Adrenal gland (tissue), 12 donors: ENCODE measurements around the gene VIPR2. TPM values are rescaled to one million over a fixed set of nuclear protein-coding genes. Genes with fewer than 3 reads are reported as not detected.
A peak's percentile ranks its signal among the peaks of the same experiment; 100 is the strongest.

ENCODE experiments used
- DNase-seq, 7 donors: peaks; one replicate each; pipeline ENCODE4 v3.0.0-alpha.2; 2019 to 2020
- H3K27ac ChIP-seq, 5 donors: fragments of 200-600 bp; sonication (generic) in 4 of 5; 1 replicate in 3 of 5; 2 replicates in 2 of 5; pipeline versions ENCODE4 v1.5.1 to v1.8.0; 2016 to 2020; ENCODE audit warnings: mild to moderate bottlenecking in 1 of 5
- H3K27me3 ChIP-seq: fragments of 200-600 bp; 2 replicates; pipeline ENCODE4 v1.8.0; 2021
- H3K36me3 ChIP-seq, 2 donors: fragments of 200-600 bp; replicated peaks in 1 of 2; 1 replicate in 1 of 2; 2 replicates in 1 of 2; pipeline versions ENCODE4 v1.5.1 to v1.8.0; 2018 to 2022
- H3K4me1 ChIP-seq, 2 donors: fragments of 200-600 bp; replicated peaks in 1 of 2; 1 replicate in 1 of 2; 2 replicates in 1 of 2; pipeline versions ENCODE4 v1.5.1 to v1.8.0; 2018 to 2021
- H3K4me3 ChIP-seq, 4 donors: fragments of 200-600 bp; sonication (generic) in 3 of 4; one replicate each; pipeline ENCODE4 v1.5.1; 2016 to 2018
- H3K9me3 ChIP-seq, 3 donors: fragments of 200-600 bp; sonication (generic) in 1 of 3; replicated peaks in 1 of 3; 1 replicate in 2 of 3; 2 replicates in 1 of 3; pipeline versions ENCODE4 v1.5.1 to v1.8.0; 2016 to 2021
- POLR2A ChIP-seq, 2 donors: fragments of 450-650 bp; IDR thresholded peaks; one replicate each; pipeline ENCODE4 v1.6.1; 2017; ENCODE audit warnings: antibody characterized with exemption in 2 of 2, mild to moderate bottlenecking in 2 of 2, moderate library complexity in 1 of 2
- WGBS, 4 donors: extraction: QIAGEN DNeasy Blood & Tissue Kit in 2 of 4; methylation state at CpG; one replicate each; pipeline versions ENCODE4 v1.1.5 to v1.1.7; 2013 to 2017; 5-methylcytosine and 5-hydroxymethylcytosine counted together
- intact Hi-C, 2 donors: fragments of 100-400 bp; cut with DNase I; formaldehyde crosslinking; loops; one replicate each; pipeline versions ENCODE4 v1.14.1 to v1.15.0; 2022 to 2023
- polyA plus RNA-seq, 3 donors: library from polyadenylated mRNA; stranded (reverse); fragments of 200-250 nt in 2 of 3; fragments of 350-450 nt in 1 of 3; fragmentation: Illumina TruSeq in 1 of 3; extraction: RNeasy Lipid Tissue Mini Kit (QIAGEN cat#74804) in 1 of 3; gene quantifications; one replicate each; pipeline ENCODE4 v1.2.3, GENCODE V29; 2013 to 2014
- total RNA-seq, 9 donors: library from RNA; depleted of rRNA in 4 of 9; stranded (reverse); fragments of >200 nt in 4 of 9; fragments of 120-200 nt in 1 of 9; fragmentation: NEBNext Ultra II Directional in 1 of 9; extraction: Animal tissue kit (Norgen Biotek cat#: 25700) in 1 of 9; gene quantifications; one replicate each; pipeline versions ENCODE4 v1.1.0 to v1.2.4, GENCODE V29; 2013 to 2023
- TF ChIP-seq, protein P1 (sequence below), 6 experiments: fragments of 450-650 bp in 4 of 6; fragments of 200-600 bp in 2 of 6; sonication (generic) in 1 of 6; IDR thresholded peaks; 1 replicate in 5 of 6; 2 replicates in 1 of 6; pipeline versions ENCODE4 v1.5.1 to v1.8.0; 2016 to 2021; ENCODE audit warnings: antibody characterized with exemption in 6 of 6, mild to moderate bottlenecking in 2 of 6, moderate library complexity in 1 of 6
- donor health status: healthy with polysubstance abuse.
- donor health status: Bipolar disorder and iron deficiency.
- donor health status: DM: yes; HTN: yes; CAD: no.
- donor health status: DM: no; HTN: no; CAD: no.
- donor health status: DM: no; HTN: no; CAD: no.
- donor health status: DM: yes; HTN: yes; CAD: no.

The VIPR2 gene
- total and polyA plus RNA-seq, 12 donors, result 0.06 to 3.8 (median 0.80) TPM

DNA sequence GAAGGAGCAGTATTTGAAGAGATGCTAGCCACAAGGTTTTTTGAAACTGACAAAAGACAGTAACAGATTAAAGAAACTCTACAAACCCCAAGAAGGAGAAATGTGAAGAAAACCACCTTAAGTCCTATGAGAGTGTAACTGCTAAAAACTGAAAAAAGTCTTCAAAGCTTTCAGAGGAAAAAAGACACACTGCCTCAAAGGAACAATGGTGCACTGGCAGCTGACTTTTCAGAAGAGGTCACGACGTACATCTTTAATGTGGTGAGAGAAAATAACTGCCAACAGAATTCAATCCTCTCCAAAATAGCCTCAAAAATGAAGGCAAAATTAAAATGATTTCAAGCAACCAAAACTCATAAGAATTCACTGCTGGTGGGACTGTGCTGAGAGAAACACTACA is 94.0 kb downstream of the VIPR2 start:
- H3K4me1 ChIP-seq, result no peaks in the 10 kb centered on the region
- DNase-seq, result no peak
- no peaks in the 10 kb centered on the region for H3K36me3 ChIP-seq
- intact Hi-C loops, result no loop called here
- H3K27ac ChIP-seq, result no peak overlapping the region
- TF ChIP-seq POLR2A (IDR thresholded peaks at IDR 0.05), result no peak
- TF ChIP-seq, protein P1, sequence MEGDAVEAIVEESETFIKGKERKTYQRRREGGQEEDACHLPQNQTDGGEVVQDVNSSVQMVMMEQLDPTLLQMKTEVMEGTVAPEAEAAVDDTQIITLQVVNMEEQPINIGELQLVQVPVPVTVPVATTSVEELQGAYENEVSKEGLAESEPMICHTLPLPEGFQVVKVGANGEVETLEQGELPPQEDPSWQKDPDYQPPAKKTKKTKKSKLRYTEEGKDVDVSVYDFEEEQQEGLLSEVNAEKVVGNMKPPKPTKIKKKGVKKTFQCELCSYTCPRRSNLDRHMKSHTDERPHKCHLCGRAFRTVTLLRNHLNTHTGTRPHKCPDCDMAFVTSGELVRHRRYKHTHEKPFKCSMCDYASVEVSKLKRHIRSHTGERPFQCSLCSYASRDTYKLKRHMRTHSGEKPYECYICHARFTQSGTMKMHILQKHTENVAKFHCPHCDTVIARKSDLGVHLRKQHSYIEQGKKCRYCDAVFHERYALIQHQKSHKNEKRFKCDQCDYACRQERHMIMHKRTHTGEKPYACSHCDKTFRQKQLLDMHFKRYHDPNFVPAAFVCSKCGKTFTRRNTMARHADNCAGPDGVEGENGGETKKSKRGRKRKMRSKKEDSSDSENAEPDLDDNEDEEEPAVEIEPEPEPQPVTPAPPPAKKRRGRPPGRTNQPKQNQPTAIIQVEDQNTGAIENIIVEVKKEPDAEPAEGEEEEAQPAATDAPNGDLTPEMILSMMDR (IDR thresholded peaks at IDR 0.05), result no peak
- no peaks in the 10 kb centered on the region for H3K9me3 ChIP-seq
- H3K4me3 ChIP-seq, result no peak overlapping the region
- WGBS, 4 donors, result 88 to 95% (median 90%) methylated on average over 2 of the region's 2 CpGs
- H3K27me3 ChIP-seq, result no peaks in the 10 kb centered on the region

DNA sequence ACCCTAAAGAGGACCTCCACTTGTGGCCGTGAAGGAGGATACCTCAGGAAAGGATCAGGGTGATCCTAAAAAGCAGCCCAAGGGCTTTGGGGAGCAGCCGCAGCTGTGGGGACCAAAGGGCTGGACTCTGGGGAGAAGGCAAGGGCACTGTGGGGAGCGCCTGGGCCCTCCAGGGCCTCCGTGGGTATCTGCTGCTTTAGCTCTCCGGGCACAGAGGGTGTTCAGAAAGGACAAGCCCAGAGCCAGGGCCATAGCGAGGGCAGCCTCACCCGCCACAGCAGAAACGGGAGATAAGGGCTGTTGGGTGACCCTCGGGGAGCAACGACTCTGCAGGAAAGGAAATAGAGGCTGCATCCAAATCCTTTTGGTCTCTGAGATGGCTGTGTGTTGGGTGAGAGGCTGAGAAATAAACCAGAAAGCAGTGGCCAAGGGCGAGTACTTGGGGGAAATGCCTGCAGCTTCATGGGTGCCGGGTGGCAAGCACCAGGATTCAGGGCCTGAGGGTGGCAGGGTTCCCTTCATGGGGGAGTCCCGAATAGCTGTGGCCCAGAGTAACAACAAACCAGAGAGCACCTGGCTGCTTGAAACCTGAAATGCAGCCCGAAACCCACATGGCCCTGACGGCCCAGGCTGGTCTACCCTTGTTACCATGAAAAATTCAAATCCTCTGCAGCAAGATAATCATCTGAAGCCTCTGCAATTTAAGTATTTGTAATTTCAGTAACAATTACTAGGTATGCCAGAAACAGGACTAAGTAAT is 95.2 kb downstream of the VIPR2 start:
- H3K4me3 ChIP-seq, result no peak overlapping the region
- no peaks in the 10 kb centered on the region for H3K4me1 ChIP-seq
- WGBS, 4 donors, result 81 to 88% (median 82%) methylated on average over 12 to 15 of the region's 15 CpGs
- no peak overlapping the region for H3K27ac ChIP-seq
- H3K27me3 ChIP-seq, result no peaks in the 10 kb centered on the region
- H3K36me3 ChIP-seq, result no peaks in the 10 kb centered on the region
- peak in 3 of 7 donors; percentile 2 to 5 (median 3) for DNase-seq
- TF ChIP-seq, protein P1 (IDR thresholded peaks at IDR 0.05), result no peak
- TF ChIP-seq POLR2A (IDR thresholded peaks at IDR 0.05), result no peak
- intact Hi-C loops, result no loop called here
- H3K9me3 ChIP-seq, result no peaks in the 10 kb centered on the region

DNA sequence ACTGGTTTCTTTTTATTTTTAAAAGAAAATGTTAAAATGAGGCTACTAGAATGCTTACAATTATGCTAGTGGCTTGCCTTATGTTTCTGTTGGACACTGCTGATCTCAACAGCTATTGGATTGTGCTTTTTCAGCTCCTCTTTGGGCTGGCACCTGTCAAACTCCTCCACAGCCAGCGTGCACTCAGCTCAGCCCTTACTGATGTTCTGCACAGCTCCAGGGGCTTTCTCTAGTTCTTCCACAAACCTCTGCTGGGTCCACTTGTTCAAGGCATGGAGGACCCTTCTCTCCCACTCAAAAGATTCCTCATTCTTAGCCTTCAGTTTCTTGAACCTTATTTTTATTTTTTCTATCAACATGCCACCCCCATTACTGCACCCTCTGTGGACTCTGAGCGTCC is 96.0 kb downstream of the VIPR2 start:
- Histone ChIP-seq H3K4me3 (no peak overlapping the region), H3K27me3 (no peaks in the 10 kb centered on the region), H3K9me3 (no peaks in the 10 kb centered on the region), H3K27ac (no peak overlapping the region), H3K36me3 (no peaks in the 10 kb centered on the region), H3K4me1 (no peaks in the 10 kb centered on the region)
- WGBS, 4 donors, result 64 to 80% (median 76%) methylated on average over 2 of the region's 2 CpGs
- intact Hi-C loops, result no loop called here
- no peak for TF ChIP-seq POLR2A (IDR thresholded peaks at IDR 0.05)
- TF ChIP-seq, protein P1 (IDR thresholded peaks at IDR 0.05), result no peak
- DNase-seq, result peak in 1 of 7 donors; percentile 6

DNA sequence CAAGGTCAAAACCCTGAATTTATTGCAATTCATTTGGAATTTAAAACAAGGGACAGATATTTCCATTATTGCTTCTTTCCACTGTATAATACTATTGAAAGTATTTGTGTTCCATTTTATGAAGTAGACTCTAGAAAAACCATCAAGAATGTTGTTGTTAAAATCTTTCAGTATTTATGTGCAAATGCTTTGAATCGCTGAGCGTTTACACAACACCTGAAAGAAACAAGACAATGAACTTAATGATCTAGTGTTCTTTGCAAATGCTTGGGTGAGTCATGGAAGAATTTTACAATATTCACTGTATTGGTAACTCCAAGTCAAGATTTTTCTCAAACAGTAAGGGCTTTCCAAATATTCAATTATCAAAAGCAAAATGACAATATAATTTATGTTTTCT is 97.1 kb downstream of the VIPR2 start:
- no peak for DNase-seq
- WGBS, 4 donors, result 82 to 89% (median 87%) methylated on average over 2 of the region's 2 CpGs
- H3K27me3 ChIP-seq, result no peaks in the 10 kb centered on the region
- no peaks in the 10 kb centered on the region for H3K4me1 ChIP-seq
- intact Hi-C loops, result no loop called here
- H3K9me3 ChIP-seq, result no peaks in the 10 kb centered on the region
- no peak overlapping the region for H3K4me3 ChIP-seq
- H3K36me3 ChIP-seq, result no peaks in the 10 kb centered on the region
- TF ChIP-seq POLR2A (IDR thresholded peaks at IDR 0.05), result no peak
- TF ChIP-seq, protein P1 (IDR thresholded peaks at IDR 0.05), result no peak
- H3K27ac ChIP-seq, result no peak overlapping the region
